Measurements from ENCODE around the gene NAGK.
A peak's percentile ranks its signal among the peaks of the same experiment; 100 is the strongest.

Gene NAGK

DNA sequence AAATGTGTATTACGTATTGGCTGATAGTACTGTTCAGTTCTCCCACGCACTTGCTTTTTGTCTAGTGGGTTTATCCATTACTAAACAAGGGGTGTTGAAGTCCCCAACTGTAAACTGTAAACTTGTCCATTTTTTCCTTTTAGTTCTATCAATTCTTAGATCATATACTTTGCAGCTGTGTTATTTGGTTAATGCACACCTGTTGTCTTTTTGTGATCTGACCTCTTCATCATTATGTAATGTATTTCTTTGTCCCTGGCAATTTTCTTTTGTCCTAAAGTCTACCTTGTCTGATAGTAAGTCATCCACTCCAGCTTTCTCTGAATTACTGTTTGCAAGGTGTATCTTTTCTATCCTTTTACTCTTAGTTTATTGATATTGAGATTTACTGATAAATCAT lies 39.6 kb downstream of the NAGK start:
- no peak for DNase-seq (ENCODE audit: low read depth)

DNA sequence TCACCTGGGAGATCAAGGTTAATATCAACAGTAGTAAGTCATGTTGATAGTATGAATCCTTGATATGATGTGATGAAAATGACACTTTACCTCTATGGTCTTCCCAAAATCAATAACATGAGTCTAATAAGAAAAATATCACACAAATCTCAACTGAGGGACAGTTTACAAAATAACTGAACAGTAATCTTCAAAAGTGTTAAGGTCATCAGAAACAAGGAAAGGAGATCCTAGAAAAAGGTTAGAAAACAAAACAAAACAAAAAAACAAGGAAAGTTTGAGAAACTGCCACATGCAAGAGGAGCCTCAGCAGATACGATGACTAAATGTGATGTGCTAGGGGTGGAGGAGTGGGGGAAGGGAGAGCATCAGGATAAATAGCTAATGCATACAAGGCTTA lies 45.4 kb downstream of the NAGK start:
- DNase-seq (ENCODE audit: low read depth), result no peak

DNA sequence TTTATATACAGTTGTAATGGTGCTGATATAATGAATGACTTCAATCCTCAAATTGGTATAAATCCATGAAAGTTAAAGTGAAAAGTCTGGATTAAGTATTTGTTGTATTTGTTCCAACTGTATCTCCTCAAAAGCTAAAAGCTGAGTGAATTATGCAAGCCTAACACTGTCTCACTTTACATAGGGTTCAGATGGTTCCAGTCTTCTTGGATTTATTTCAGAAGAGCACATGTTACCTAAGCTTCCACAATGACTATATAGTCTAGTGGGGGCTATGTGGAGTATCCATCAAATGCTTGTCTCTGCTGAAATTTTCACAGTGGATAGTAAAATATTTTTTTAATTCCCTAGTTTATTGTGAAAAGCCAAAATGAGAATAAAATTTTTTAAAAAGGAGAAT lies 48.6 kb downstream of the NAGK start:
- DNase-seq (ENCODE audit: low read depth), result no peak

DNA sequence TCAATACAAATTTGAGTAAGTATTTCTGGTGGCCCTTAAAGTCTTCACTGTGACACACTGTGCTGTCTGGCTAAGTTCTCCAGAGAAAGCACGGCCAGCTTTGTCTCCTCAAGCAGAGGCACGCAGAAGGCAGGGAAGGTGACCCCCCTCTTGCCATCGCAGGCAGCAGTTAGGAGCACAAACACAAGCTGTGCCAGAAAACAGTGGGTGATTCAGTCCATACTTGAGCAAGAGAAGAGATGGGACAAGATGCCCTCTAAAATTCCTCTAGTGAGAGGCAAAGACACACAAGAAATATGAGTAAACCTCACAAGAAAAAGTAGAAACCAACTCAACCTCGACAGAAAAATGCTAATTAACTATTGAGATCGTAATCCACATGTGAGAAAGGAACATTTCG lies 51.7 kb downstream of the NAGK start:
- peak; percentile 7 for DNase-seq (ENCODE audit: low read depth)

DNA sequence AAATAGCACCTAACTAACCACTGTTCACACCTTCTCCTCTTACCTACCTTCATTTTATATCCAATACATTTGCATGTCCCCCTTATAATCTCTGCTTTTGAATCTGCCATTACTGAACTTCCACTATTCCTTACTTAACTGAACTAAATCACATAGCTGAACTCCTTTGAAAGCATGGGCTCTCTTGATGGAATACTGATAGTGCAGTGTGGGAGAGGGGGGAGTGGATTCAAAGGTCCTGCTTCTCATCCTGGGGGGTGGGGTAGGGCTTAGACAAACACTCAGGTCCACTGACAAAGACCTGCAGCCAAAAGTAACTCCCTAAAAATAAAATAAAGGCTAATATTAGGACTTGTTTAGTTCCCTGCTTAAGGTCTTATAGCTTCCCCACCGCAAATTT lies 53.0 kb downstream of the NAGK start:
- DNase-seq (ENCODE audit: low read depth), result no peak

DNA sequence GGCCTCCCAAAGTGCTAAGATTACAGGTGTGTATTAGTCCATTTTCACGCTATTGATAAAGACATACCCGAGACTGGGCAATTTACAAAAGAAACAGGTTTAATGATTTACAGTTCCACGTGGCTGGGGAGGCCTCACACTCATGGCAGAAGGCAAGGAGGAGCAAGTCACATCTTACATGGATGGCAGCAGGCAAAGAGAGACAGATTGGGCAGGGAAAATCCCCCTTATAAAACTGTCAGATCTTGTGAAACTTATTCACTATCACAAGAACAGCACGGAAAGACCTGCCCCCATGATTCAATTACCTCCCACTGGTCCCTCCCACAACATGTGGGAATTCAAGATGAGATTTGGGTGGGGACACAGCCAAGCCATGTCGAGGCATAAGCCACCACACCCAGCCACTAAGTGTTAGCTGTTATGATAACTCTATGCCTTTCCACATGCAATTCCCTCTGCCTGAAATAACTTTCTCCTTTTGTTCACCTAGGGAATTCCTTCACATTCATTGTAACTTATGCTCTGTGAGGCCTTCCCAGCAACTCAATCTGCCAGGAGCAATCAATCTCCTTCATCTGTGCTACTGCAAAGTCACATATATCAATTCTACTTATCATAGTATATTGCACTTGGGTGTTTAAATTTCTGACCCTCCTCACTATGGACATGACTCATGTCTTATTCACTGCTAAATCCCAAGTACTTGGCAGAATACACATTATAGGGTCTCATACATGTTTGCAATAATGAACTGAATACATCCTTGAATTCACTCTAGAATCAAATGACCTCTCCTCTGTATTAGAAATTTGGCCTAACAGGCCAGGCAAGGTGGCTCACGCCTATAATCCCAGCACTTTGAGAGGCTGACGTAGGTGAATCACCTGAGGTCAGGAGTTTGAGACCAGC lies 54.2 kb downstream of the NAGK start:
- peak; percentile 31 for DNase-seq (ENCODE audit: low read depth)

DNA sequence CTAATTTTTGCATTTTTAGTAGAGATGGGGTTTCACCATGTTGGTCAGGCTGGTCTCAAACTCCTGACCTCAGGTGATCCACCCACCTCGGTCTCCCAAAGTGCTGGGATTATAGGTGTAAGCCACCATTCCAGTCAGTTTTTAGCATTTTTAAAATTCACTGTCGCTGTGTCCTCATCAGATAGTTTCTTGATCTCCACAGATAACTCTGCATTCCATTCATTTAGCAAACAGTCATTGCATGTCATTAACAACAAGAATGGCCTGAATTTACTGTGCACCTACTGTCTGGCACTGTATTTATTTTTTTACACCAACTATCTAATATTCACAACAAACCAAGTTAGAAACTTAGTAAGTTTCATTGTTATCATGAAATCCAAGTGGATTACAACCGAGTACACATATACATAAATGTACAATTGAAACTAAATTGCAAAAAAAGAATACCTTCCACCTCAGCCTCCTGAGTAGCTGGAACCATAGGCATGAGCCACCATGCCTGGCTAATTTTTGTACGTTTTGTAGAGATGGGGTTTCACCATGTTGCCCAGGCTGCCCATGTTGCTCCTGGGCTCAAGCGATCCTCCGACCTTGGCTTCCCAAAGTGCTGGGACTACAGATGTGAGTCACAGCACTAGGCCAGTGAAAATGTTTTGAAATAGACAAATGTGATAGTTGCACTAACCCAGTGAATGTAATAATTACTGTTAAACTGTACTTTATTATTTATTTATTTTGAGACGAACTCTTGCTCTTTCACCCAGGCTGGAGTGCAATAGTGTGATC lies 57.3 kb downstream of the NAGK start:
- no peak for DNase-seq (ENCODE audit: low read depth)

DNA sequence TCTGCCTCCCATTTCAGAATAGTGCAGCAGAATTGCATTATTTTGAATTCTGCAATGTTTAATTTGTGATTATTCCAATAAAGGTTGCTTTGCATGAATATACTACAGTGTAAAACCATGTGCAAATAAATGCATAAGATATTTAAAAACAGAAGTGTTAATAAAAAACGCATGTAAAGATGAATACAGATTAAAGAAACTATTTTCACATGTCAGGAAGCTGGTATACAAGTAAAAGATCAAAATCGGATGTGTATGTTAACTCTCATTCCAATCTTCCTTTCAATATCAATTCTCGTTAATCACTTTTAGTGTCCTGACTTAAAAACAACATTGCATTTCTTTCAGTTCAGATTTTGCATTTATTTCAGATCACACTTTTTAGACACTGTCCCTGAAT lies 58.5 kb downstream of the NAGK start:
- DNase-seq (ENCODE audit: low read depth), result no peak
